Hepatocyte (in vitro differentiated cells): ENCODE measurements around the gene ZNF430.

Experiments
- EZH2phosphoT487 ChIP-seq: fragments of 200-600 bp; sonication (generic); IDR thresholded peaks from one replicate; pipeline ENCODE4 v1.6.1; 2018; ENCODE audit warnings: antibody characterized with exemption, mild to moderate bottlenecking, low read depth, moderate library complexity; ENCODE audit not compliant: unreplicated experiment, severe bottlenecking
- TF ChIP-seq, protein P1 (sequence below): fragments of 200-600 bp; sonication (generic); IDR thresholded peaks from 2 replicates; pipeline ENCODE4 v1.5.1; 2016; ENCODE audit warnings: antibody characterized with exemption, mild to moderate bottlenecking; ENCODE audit not compliant: poor library complexity

DNA sequence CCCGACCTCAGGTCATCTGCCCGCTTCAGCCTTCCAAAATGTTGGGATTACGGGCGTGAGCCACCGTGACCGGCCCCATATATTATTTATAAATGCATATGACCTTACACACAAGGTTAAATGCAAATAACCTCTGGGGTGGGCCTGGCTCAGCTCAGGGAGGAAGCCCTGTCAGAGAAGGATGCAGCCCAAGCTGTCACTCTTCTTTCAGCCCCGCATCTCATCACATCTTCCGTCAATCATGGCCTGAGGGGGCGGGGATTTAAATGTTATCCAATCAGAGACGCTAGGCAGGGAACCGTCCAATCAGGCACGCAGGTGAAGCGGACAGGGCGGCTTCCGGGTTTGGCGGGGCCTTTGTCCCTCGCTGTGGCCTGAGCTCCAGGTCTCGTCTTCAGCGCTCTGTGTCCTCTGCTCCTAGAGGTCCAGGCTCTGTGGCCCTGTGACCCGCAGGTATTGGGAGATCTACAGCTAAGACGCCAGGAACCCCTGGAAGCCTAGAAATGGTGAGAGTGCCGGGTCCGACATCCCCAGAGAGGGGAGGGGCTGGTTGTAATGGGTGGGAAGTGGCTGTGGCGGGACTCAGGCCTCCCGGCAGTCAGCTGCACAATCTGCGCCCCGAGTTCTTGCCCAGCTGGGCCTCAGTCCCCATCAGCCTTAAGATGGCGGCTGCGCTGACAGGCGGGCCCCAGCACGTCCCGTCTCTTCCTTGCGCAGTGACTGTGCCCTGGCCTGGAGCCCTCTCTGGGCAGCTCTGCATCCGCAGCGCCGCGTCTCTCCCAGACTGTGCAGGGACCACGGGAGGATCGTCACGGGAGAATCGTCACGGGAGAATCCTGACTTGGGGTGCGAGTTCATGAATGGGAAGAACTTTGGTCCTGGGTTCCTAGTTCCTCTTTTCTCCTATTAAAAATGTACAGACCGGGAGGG, at the start of gene ZNF430:
- TF ChIP-seq, protein P1, sequence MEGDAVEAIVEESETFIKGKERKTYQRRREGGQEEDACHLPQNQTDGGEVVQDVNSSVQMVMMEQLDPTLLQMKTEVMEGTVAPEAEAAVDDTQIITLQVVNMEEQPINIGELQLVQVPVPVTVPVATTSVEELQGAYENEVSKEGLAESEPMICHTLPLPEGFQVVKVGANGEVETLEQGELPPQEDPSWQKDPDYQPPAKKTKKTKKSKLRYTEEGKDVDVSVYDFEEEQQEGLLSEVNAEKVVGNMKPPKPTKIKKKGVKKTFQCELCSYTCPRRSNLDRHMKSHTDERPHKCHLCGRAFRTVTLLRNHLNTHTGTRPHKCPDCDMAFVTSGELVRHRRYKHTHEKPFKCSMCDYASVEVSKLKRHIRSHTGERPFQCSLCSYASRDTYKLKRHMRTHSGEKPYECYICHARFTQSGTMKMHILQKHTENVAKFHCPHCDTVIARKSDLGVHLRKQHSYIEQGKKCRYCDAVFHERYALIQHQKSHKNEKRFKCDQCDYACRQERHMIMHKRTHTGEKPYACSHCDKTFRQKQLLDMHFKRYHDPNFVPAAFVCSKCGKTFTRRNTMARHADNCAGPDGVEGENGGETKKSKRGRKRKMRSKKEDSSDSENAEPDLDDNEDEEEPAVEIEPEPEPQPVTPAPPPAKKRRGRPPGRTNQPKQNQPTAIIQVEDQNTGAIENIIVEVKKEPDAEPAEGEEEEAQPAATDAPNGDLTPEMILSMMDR = no peak
- no peak for TF ChIP-seq EZH2phosphoT487
